Karpas-422 (cell line): ENCODE data around the gene TRPV2. TPM values are rescaled to one million over a fixed set of nuclear protein-coding genes. Genes with fewer than 3 reads are reported as not detected.

Experiments used
- DNase-seq: peaks from one replicate; pipeline ENCODE4 v3.0.0-alpha.2; 2015
- H2AFZ ChIP-seq: fragments of 200-600 bp; sonication (generic); 2 replicates; pipeline ENCODE4 v1.6.1; 2014; ENCODE audit warnings: antibody characterized with exemption, low read length, mixed read lengths
- H3K27ac ChIP-seq: fragments of 200-600 bp; sonication (generic); 2 replicates; pipeline ENCODE4 v1.5.1; 2014; ENCODE audit warnings: mild to moderate bottlenecking, low read length, moderate library complexity
- H3K27me3 ChIP-seq: fragments of 200-600 bp; sonication (generic); 2 replicates; pipeline ENCODE4 v1.6.1; 2014; ENCODE audit warnings: low read length, mixed read lengths
- H3K36me3 ChIP-seq: fragments of 200-600 bp; sonication (generic); 2 replicates; pipeline ENCODE4 v1.6.1; 2014; ENCODE audit warnings: low read length, mixed read lengths; ENCODE audit not compliant: insufficient read depth
- H3K4me1 ChIP-seq: fragments of 200-600 bp; sonication (generic); 2 replicates; pipeline ENCODE4 v1.6.1; 2014; ENCODE audit warnings: mild to moderate bottlenecking, low read length, mixed read lengths
- H3K4me2 ChIP-seq: fragments of 200-600 bp; sonication (generic); 2 replicates; pipeline ENCODE4 v1.6.1; 2014; ENCODE audit warnings: low read length, low read depth, mild to moderate bottlenecking; ENCODE audit not compliant: poor library complexity, severe bottlenecking
- H3K4me3 ChIP-seq: fragments of 200-600 bp; sonication (generic); 2 replicates; pipeline ENCODE4 v1.5.1; 2014; ENCODE audit warnings: mild to moderate bottlenecking, antibody characterized with exemption, low read length, mixed read lengths
- H3K79me2 ChIP-seq: fragments of 200-600 bp; sonication (generic); 2 replicates; pipeline ENCODE4 v1.6.1; 2014; ENCODE audit warnings: mild to moderate bottlenecking, low read length, mixed read lengths
- H3K9ac ChIP-seq: fragments of 200-600 bp; sonication (generic); 2 replicates; pipeline ENCODE4 v1.6.0; 2014; ENCODE audit warnings: low read length
- H3K9me2 ChIP-seq: fragments of 200-600 bp; sonication (generic), shearing (Covaris generic); replicated peaks from 2 replicates; pipeline ENCODE4 v1.6.0; 2014; ENCODE audit warnings: mild to moderate bottlenecking, low read length, moderate library complexity; ENCODE audit not compliant: insufficient read depth
- H3K9me3 ChIP-seq: fragments of 300-700, 200-600 bp; sonication (generic); 2 replicates; pipeline ENCODE4 v1.6.1; 2014; ENCODE audit warnings: low read length, mixed read lengths
- H4K20me1 ChIP-seq: fragments of 200-600 bp; sonication (generic); 2 replicates; pipeline ENCODE4 v1.6.1; 2014; ENCODE audit warnings: mild to moderate bottlenecking, antibody characterized with exemption, low read length, low read depth; ENCODE audit not compliant: insufficient read depth
- total RNA-seq: library from RNA; depleted of rRNA; stranded (reverse); fragments of >200 nt; shearing (Covaris generic); gene quantifications from 2 replicates; pipeline ENCODE4 v1.2.3, GENCODE V29; 2014; ENCODE audit warnings: low replicate concordance

The TRPV2 gene
- total RNA-seq, 1 experiment from 2014 or later, result 14.2 TPM

- Histone ChIP-seq H3K4me2 (peak overlapping the region; percentile 94), H2AFZ (no peak overlapping the region), H3K4me1 (peaks cover 34% of the 10 kb centered on the region), H3K79me2 (peaks cover 34% of the 10 kb centered on the region), H3K4me3 (peak overlapping the region; percentile 98), H3K36me3 (peaks cover 42% of the 10 kb centered on the region), H3K9ac (peak overlapping the region; percentile 13; the same call in 1 of the 2 replicates), H3K9me2 (no peaks in the 10 kb centered on the region), H3K27me3 (no peaks in the 10 kb centered on the region), H3K27ac (peak overlapping the region; percentile 45; the same call in 1 of the 2 replicates), H4K20me1 (peaks cover 11% of the 10 kb centered on the region; the same call in 1 of the 2 replicates), H3K9me3 (no peaks in the 10 kb centered on the region)
- peak; percentile 51 for DNase-seq
These were observed 25.7 kb downstream of the TRPV2 start for GRCh38 chr17:16440901-16441629.

GRCh38 chr17:16442141-16442540 lies 26.8 kb downstream of the TRPV2 start:
- H3K36me3 ChIP-seq, result peaks cover 42% of the 10 kb centered on the region
- H3K9me3 ChIP-seq, result no peaks in the 10 kb centered on the region
- H3K9ac ChIP-seq, result peak overlapping the region; percentile 11; the same call in 1 of the 2 replicates
- H3K4me3 ChIP-seq, result 0 out of 2 replicates have a peak overlapping the region, but pooled peaks have one; percentile 98
- no peak overlapping the region for H2AFZ ChIP-seq
- peak overlapping the region; percentile 45; the same call in 1 of the 2 replicates for H3K27ac ChIP-seq
- no peaks in the 10 kb centered on the region for H3K9me2 ChIP-seq
- H3K27me3 ChIP-seq, result no peaks in the 10 kb centered on the region
- H3K4me2 ChIP-seq, result peak overlapping the region; percentile 94
- DNase-seq, result peak; percentile 50
- H3K79me2 ChIP-seq, result peaks cover 34% of the 10 kb centered on the region
- H4K20me1 ChIP-seq, result peaks cover 11% of the 10 kb centered on the region; the same call in 1 of the 2 replicates
- peaks cover 34% of the 10 kb centered on the region for H3K4me1 ChIP-seq

DNA sequence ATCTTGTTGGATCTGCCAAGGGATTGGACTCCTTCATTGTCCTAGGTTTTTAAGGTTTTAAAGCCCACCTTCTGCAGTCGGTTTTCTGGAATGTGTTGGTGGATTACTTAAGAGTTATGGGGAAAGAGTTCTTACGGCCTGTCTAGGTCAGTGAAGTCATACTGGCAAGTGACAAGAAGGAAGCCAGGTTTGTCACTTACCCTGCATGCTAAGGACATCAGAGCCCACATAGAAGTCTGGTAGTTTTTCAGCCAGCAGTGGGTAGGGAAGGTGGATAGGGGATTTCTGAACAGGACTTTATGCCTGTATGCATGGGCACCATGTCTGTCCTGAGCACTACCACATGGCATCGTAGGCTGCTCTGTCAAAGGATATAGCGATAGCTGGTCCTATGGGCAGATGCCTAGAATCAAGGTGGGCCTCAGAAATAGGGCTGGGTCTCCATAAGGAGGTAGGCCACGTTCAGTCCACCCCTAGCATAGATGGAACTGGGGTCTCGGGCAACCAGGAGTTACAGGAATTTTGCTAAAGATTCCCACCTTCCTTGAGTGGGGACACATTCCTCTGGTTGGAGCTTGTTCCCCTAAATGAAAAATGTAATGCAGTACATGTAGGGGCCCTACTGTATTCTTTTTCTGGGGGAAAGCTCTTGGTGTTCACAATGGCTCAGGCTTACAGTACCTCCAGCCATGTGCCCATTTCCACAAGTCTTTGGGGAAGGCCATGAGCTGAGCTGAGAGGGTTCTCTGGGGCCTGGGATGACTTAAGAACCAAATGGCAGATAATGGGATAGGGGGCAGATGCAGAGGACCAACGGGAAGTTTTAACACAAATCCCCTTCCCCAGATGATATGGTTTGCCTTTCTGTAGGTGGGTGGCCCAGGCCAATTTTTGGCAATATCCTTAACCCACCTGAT lies 27.5 kb downstream of the TRPV2 start:
- Histone ChIP-seq H3K79me2 (peaks cover 34% of the 10 kb centered on the region), H4K20me1 (peaks cover 11% of the 10 kb centered on the region; the same call in 1 of the 2 replicates), H3K4me2 (peak overlapping the region; percentile 94), H3K9me2 (no peaks in the 10 kb centered on the region), H3K4me1 (peaks cover 33% of the 10 kb centered on the region), H3K27me3 (no peaks in the 10 kb centered on the region), H3K36me3 (peaks cover 42% of the 10 kb centered on the region), H3K9me3 (no peaks in the 10 kb centered on the region), H2AFZ (no peak overlapping the region), H3K9ac (peak overlapping the region; percentile 11; the same call in 1 of the 2 replicates), H3K4me3 (no peak overlapping the region), H3K27ac (0 out of 2 replicates have a peak overlapping the region, but pooled peaks have one; percentile 45)
- peak; percentile 61 for DNase-seq

DNA sequence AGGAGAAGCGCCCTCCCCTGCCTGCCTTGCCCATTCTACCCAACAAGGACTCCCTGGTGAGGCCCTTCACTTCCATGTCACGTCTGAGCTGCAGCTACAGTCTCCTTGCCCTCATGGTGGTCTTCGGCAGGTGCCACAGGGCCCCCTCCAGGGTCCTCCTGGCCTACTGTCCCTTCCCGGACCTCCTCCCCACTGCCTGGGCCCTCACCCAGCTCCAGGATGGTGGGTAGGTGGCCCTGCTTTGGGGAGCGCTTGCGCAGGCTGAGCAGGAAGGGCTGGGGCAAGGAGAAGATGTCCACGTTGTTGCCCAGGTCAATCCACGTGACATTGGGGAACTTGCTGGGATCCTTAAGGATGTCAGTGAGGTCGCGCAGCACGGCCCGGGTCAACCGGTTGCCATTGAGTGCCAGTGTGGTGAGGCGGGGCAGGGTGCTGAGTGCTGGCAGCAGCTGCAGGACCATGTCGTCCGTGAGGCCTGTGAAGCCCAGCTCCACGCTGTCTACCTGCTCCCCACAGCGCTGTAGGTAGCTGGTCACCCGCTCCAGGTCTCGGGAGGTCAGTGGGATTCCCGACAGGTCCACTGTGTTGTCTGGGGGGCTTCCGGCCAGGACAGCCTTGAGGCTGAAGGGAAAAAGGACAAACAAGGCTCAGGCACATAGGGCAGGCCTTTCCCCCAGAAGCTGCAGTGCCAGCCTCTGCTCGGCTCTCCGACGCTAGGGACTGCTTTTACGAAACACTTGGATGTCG lies 28.3 kb downstream of the TRPV2 start:
- Histone ChIP-seq H3K27me3 (no peaks in the 10 kb centered on the region), H3K9me3 (no peaks in the 10 kb centered on the region), H3K9ac (no peak overlapping the region), H3K4me1 (peaks cover 27% of the 10 kb centered on the region), H3K4me2 (no peak overlapping the region), H3K36me3 (peaks cover 46% of the 10 kb centered on the region), H2AFZ (no peak overlapping the region), H4K20me1 (peaks cover 14% of the 10 kb centered on the region; the same call in 1 of the 2 replicates), H3K4me3 (no peak overlapping the region), H3K27ac (no peak overlapping the region), H3K9me2 (no peaks in the 10 kb centered on the region), H3K79me2 (peaks cover 34% of the 10 kb centered on the region)
- DNase-seq, result peak; percentile 65

GRCh38 chr17:16444258-16444886 lies 29.0 kb downstream of the TRPV2 start:
- no peak overlapping the region for H3K9ac ChIP-seq
- H3K27me3 ChIP-seq, result no peaks in the 10 kb centered on the region
- H3K4me2 ChIP-seq, result no peak overlapping the region
- H3K79me2 ChIP-seq, result peaks cover 28% of the 10 kb centered on the region
- H3K4me3 ChIP-seq, result no peak overlapping the region
- no peaks in the 10 kb centered on the region for H3K9me3 ChIP-seq
- DNase-seq, result peak; percentile 65
- peaks cover 42% of the 10 kb centered on the region for H3K36me3 ChIP-seq
- H3K4me1 ChIP-seq, result peaks cover 27% of the 10 kb centered on the region
- H3K9me2 ChIP-seq, result no peaks in the 10 kb centered on the region
- H2AFZ ChIP-seq, result no peak overlapping the region
- no peak overlapping the region for H3K27ac ChIP-seq
- H4K20me1 ChIP-seq, result peaks cover 14% of the 10 kb centered on the region; the same call in 1 of the 2 replicates

DNA sequence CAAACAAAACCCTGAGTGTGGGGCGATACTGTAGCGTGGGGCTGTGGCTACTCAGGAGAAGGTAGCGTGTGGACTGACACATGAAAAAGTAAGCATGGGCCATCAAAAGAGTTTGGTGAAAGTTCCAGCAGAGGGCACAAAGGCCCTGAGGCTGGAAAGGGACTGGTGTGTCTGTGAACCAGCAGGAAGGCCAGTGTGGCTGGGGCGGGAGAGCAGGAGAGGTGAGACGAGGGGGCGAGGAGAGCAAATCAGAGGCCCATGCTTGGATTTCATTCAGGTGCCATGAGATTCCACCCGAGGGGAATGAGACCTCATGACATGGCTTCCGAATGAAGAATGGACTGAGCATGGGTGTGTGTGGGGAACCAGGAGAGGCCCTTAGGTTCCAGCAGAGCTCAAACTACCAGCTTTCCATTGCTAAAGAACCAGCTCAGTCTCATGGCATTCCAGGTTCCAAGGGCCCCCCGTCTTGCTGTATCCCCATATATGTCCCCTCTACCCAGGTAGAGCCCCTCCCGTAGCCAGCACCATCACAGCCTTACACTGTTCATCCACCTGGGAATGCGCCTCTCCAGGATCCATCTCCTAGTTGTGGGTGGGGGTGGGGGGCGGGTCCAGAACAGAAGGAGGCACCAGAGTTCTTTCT lies 31.1 kb downstream of the TRPV2 start:
- Histone ChIP-seq H3K9ac (no peak overlapping the region), H3K9me2 (no peaks in the 10 kb centered on the region), H4K20me1 (peaks cover 3% of the 10 kb centered on the region; the same call in 1 of the 2 replicates), H3K27me3 (no peaks in the 10 kb centered on the region), H3K4me1 (peaks cover 11% of the 10 kb centered on the region), H3K4me3 (no peak overlapping the region), H3K27ac (no peak overlapping the region), H3K79me2 (peaks cover 8% of the 10 kb centered on the region), H3K36me3 (peaks cover 23% of the 10 kb centered on the region), H3K9me3 (no peaks in the 10 kb centered on the region), H3K4me2 (no peak overlapping the region), H2AFZ (no peak overlapping the region)
- DNase-seq, result peak; percentile 53

DNA sequence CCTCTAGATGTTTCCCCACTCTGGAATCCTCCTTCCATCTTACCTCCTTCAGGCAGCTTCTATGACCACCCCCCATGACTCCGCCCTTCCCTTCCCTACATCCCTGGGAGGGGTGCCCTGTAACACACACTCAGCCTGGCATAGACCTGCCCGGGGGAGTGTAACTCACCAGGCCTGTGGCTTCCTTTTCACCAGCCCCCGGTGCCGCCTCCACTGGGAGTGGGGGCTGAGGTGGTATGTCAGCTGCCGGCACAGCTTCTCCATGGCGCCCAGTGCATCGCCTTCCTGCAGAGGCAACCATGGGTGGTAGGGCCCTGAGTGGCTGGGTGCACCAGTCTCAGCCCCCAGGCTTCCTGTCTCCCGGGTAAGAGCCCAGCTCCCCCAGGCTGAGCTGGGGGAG lies 32.3 kb downstream of the TRPV2 start:
- Histone ChIP-seq H3K9me3 (no peaks in the 10 kb centered on the region), H4K20me1 (peaks cover 3% of the 10 kb centered on the region; the same call in 1 of the 2 replicates), H3K36me3 (peaks cover 11% of the 10 kb centered on the region; the same call in 1 of the 2 replicates)

More for the DNA sequence above, 32.3 kb downstream of the TRPV2 start:
- no peak overlapping the region for H3K4me2 ChIP-seq
- H3K4me3 ChIP-seq, result no peak overlapping the region
- H3K9ac ChIP-seq, result no peak overlapping the region
- H3K27me3 ChIP-seq, result no peaks in the 10 kb centered on the region
- H3K79me2 ChIP-seq, result no peaks in the 10 kb centered on the region
- H3K27ac ChIP-seq, result no peak overlapping the region
- H3K9me2 ChIP-seq, result no peaks in the 10 kb centered on the region
- no peak overlapping the region for H2AFZ ChIP-seq
- no peaks in the 10 kb centered on the region for H3K4me1 ChIP-seq
- no peak for DNase-seq
